Measurements from ENCODE around the gene MDGA2.

The MDGA2 gene

DNA sequence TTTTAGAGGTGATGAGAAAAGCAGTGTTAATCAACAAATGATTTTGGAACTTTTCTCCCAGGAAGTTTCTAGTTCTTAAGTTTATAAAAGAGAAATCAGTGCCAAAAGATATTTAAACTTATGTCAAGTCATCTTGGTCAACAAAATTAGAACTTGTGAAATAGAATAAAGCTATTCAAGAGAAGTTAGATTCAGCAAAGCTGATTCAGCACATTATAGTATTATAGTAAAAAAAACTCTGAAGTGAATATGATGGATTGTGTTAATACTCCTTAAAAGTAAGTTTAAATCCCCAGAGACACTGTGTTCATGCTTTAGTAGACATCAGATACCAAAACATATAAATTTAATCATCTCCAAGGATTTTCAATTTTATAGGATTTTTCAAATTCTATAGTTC is 813.7 kb downstream of the MDGA2 start:
- H3K27ac ChIP-seq = no peak overlapping the region
- no peak for TF ChIP-seq CTCF (IDR thresholded peaks at IDR 0.05)
- TF ChIP-seq ZFX (IDR thresholded peaks at IDR 0.05; ENCODE audit: borderline replicate concordance) = no peak

- H3K27ac ChIP-seq = no peak overlapping the region
- TF ChIP-seq CTCF (IDR thresholded peaks at IDR 0.05) (no peak), ZFX (IDR thresholded peaks at IDR 0.05; ENCODE audit: borderline replicate concordance) (no peak)
Observed at GRCh38 chr14:46840944-46841720, 834.3 kb downstream of the MDGA2 start.

GRCh38 chr14:46820291-46820690 is 855.1 kb downstream of the MDGA2 start:
- TF ChIP-seq ZFX (IDR thresholded peaks at IDR 0.05; ENCODE audit: borderline replicate concordance) (no peak), CTCF (IDR thresholded peaks at IDR 0.05) (no peak)
- no peak overlapping the region for H3K27ac ChIP-seq

DNA sequence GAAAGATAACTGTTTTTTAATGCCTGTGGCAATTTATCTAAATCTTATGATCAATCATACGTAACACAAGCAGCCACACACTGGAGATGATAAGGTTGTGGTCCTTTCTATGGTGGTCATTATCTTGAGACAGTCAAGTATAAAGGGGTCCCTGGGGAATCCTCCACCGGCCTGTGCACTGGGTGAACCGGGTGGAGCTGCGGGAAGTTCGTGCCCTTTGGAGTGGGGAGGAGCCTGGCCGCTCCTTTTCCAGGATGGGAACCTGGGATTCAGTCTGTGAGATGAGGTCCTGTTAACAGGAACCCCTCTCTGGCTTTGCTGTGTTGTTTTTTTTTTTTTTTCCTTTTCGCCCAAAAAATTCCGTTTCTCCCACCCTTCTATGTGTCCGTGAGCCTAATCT is 856.3 kb downstream of the MDGA2 start:
- H3K27ac ChIP-seq = no peak overlapping the region
- no peak for TF ChIP-seq CTCF (IDR thresholded peaks at IDR 0.05)

DNA sequence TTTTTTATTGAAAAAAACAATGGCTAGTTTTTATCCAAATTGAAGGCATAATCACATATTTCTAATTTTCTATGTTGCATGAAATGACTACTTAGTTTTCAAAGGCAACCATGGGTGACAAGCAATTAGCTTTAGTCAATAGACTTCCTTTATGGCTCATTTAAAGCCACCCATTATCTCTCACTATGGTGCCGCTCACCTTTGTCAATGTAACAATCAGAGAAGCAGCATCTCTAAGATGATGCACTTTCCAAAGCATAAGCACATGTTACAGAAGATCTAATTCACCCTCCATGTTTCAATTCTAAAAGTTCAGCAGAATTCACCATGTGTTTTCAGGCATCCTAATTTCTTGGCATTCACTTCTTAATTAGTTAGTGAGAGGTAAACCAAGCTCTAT is 857.3 kb downstream of the MDGA2 start:
- no peak overlapping the region for H3K27ac ChIP-seq
- no peak for TF ChIP-seq ZFX (IDR thresholded peaks at IDR 0.05; ENCODE audit: borderline replicate concordance)
- no peak for TF ChIP-seq CTCF (IDR thresholded peaks at IDR 0.05)

DNA sequence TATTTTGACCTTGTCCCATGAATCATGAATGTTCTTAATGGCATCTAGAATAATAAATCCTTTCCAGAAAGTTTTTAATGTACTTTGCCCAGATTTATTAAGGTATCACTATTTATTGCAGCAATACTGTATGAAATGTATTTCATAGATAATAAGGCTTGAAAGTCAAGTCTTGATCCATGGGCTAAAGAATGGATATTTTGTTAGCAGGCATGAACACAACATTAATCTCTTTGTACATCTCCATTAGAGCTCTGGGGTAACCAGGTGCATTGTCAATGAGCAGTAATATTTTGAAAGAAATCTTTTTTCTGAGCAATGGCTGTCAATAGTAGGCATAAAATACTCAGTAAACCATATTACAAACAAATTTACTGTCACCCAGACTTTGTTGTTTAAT is 882.3 kb downstream of the MDGA2 start:
- TF ChIP-seq CTCF (IDR thresholded peaks at IDR 0.05) (no peak), ZFX (IDR thresholded peaks at IDR 0.05; ENCODE audit: borderline replicate concordance) (no peak)
- no peak overlapping the region for H3K27ac ChIP-seq
